Neural cell (in vitro differentiated cells): ENCODE data around the gene CD300LG. TPM values are rescaled to one million over a fixed set of nuclear protein-coding genes. Genes with fewer than 3 reads are reported as not detected.

Experiments used
- H2AFZ ChIP-seq: fragments of 200-600, 300-800 bp; sonication (generic), shearing (Covaris generic); 2 replicates; pipeline ENCODE4 v1.6.0; 2014; ENCODE audit warnings: low read depth, mild to moderate bottlenecking, antibody characterized with exemption, low read length, moderate library complexity
- H3F3A ChIP-seq: fragments of 200-600 bp; shearing (Covaris generic); 2 replicates; pipeline ENCODE4 v1.6.1; 2016; ENCODE audit warnings: mild to moderate bottlenecking, moderate library complexity, mixed read lengths, antibody characterized with exemption, low read length; ENCODE audit not compliant: insufficient read depth, poor library complexity, severe bottlenecking
- H3K27ac ChIP-seq: fragments of 200-600, 300-800 bp; sonication (generic), shearing (Covaris generic); 2 replicates; pipeline ENCODE4 v1.5.1; 2014; ENCODE audit warnings: mild to moderate bottlenecking, low read length, moderate library complexity
- H3K27me3 ChIP-seq: fragments of 300-800, 200-600 bp; sonication (generic), shearing (Covaris generic); 2 replicates; pipeline ENCODE4 v1.6.0; 2014; ENCODE audit warnings: mild to moderate bottlenecking, low read depth, low read length, moderate library complexity; ENCODE audit not compliant: insufficient read depth
- H3K36me3 ChIP-seq: fragments of 300-800, 200-600 bp; sonication (generic), shearing (Covaris generic); 2 replicates; pipeline ENCODE4 v1.5.1; 2014; ENCODE audit warnings: mild to moderate bottlenecking, antibody characterized with exemption, low read length, moderate library complexity; ENCODE audit not compliant: insufficient read depth
- H3K4me2 ChIP-seq: fragments of 300-800, 200-600 bp; sonication (generic), shearing (Covaris generic); 2 replicates; pipeline ENCODE4 v1.6.0; 2014; ENCODE audit warnings: mild to moderate bottlenecking, low read length
- H3K4me3 ChIP-seq: fragments of 300-800, 200-600 bp; sonication (generic), shearing (Covaris generic); 2 replicates; pipeline ENCODE4 v1.5.1; 2014; ENCODE audit warnings: mild to moderate bottlenecking, low read length, moderate library complexity
- H3K79me2 ChIP-seq: fragments of 200-600 bp; shearing (Covaris generic); replicated peaks from 2 replicates; pipeline ENCODE4 v1.6.0; 2014; ENCODE audit warnings: mild to moderate bottlenecking, low read length, moderate library complexity; ENCODE audit not compliant: insufficient read depth
- H3K9ac ChIP-seq: fragments of 300-800, 200-600 bp; sonication (generic), shearing (Covaris generic); 2 replicates; pipeline ENCODE4 v1.6.1; 2016; ENCODE audit warnings: mild to moderate bottlenecking, low read length, mixed read lengths
- H3K9me2 ChIP-seq: fragments of 200-600 bp; shearing (Covaris generic); 2 replicates; pipeline ENCODE4 v1.6.1; 2016; ENCODE audit warnings: mild to moderate bottlenecking, low read length, mixed read lengths; ENCODE audit not compliant: insufficient read depth
- H3K9me3 ChIP-seq: fragments of 200-600, 300-800 bp; sonication (generic), shearing (Covaris generic); 2 replicates; pipeline ENCODE4 v1.6.1; 2016; ENCODE audit warnings: mild to moderate bottlenecking, mixed run types, low read length, moderate library complexity, mixed read lengths
- H4K20me1 ChIP-seq: fragments of 200-600 bp; shearing (Covaris generic); 2 replicates; pipeline ENCODE4 v1.6.1; 2016; ENCODE audit warnings: mild to moderate bottlenecking, mixed run types; ENCODE audit not compliant: insufficient read depth
- EP300 ChIP-seq: fragments of 450-650 bp; conservative IDR thresholded peaks from 2 replicates; pipeline ENCODE4 v1.6.1; 2014; ENCODE audit warnings: antibody characterized with exemption, mild to moderate bottlenecking, moderate library complexity; ENCODE audit not compliant: poor library complexity, severe bottlenecking
- EZH2 ChIP-seq: fragments of 200-600, 300-800 bp; shearing (Covaris generic), sonication (generic); IDR thresholded peaks from 2 replicates; pipeline ENCODE4 v1.6.1; 2014; ENCODE audit warnings: antibody characterized with exemption, low read length, borderline replicate concordance, mild to moderate bottlenecking; ENCODE audit not compliant: insufficient read depth, poor library complexity, severe bottlenecking
- MXI1 ChIP-seq: fragments of 450-650 bp; conservative IDR thresholded peaks from 2 replicates; pipeline ENCODE4 v1.6.1; 2014; ENCODE audit warnings: antibody characterized with exemption, mild to moderate bottlenecking; ENCODE audit not compliant: poor library complexity, severe bottlenecking
- POLR2AphosphoS5 ChIP-seq: IDR thresholded peaks from 2 replicates; pipeline ENCODE4 v1.6.1; 2012
- RAD21 ChIP-seq: fragments of 450-650 bp; conservative IDR thresholded peaks from 2 replicates; pipeline ENCODE4 v1.6.1; 2014; ENCODE audit warnings: antibody characterized with exemption, mild to moderate bottlenecking, moderate library complexity
- SMC3 ChIP-seq: fragments of 450-650 bp; conservative IDR thresholded peaks from 2 replicates; pipeline ENCODE4 v1.6.1; 2014; ENCODE audit warnings: antibody characterized with exemption, mild to moderate bottlenecking, moderate library complexity; ENCODE audit not compliant: poor library complexity
- TAF1 ChIP-seq: IDR thresholded peaks from 2 replicates; pipeline ENCODE4 v1.6.1; 2012; ENCODE audit warnings: low read depth
- polyA plus RNA-seq: library from polyadenylated mRNA; depleted of rRNA; stranded (reverse); fragments of >200 nt; gene quantifications from 2 replicates; pipeline ENCODE4 v1.2.3, GENCODE V29; 2014
- TF ChIP-seq, protein P1 (sequence below): fragments of 450-650 bp; IDR thresholded peaks from 2 replicates; pipeline ENCODE4 v1.5.1; 2014; ENCODE audit warnings: antibody characterized with exemption, mild to moderate bottlenecking, moderate library complexity; ENCODE audit not compliant: poor library complexity, severe bottlenecking
- TF ChIP-seq, protein P2 (sequence below): IDR thresholded peaks from 2 replicates; pipeline ENCODE4 v1.6.1; 2012; ENCODE audit warnings: borderline replicate concordance

CD300LG gene
- polyA plus RNA-seq, 1 donor from 2014 or later, result not detected

DNA sequence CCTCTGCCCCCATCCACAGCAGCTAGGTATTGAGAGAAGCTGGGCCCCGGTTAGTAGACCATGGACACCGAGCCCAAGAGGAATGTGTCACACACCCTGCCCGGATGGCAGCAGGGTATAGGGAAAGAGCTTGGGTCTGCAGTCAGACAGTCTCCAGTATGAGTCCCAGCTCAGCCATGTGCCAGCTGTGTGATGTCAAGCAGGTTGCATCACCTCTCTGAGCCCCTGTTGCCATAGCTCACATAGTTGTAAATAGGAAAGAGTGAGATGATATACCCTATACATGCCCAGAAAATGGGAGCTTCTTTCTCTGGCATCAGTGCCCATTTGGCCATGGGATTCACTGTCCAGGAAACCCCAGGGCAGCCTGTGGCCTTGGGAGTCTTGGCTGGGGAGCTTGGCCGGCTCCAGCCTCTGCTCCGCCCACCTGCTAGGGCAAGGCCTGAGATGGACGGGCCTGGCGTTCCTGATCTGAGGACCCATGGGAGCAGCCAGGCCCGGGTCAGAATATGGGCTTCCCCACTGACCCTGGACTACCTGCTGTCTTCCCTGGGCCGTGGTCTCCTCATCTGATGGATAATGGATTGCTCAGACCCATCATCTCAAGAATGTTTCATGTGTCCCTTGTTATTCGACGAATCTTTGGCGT is 13.2 kb downstream of the CD300LG start:
- H3K4me2 ChIP-seq, result no peak overlapping the region
- no peak overlapping the region for H3K4me3 ChIP-seq
- H3K9ac ChIP-seq, result no peak overlapping the region

DNA sequence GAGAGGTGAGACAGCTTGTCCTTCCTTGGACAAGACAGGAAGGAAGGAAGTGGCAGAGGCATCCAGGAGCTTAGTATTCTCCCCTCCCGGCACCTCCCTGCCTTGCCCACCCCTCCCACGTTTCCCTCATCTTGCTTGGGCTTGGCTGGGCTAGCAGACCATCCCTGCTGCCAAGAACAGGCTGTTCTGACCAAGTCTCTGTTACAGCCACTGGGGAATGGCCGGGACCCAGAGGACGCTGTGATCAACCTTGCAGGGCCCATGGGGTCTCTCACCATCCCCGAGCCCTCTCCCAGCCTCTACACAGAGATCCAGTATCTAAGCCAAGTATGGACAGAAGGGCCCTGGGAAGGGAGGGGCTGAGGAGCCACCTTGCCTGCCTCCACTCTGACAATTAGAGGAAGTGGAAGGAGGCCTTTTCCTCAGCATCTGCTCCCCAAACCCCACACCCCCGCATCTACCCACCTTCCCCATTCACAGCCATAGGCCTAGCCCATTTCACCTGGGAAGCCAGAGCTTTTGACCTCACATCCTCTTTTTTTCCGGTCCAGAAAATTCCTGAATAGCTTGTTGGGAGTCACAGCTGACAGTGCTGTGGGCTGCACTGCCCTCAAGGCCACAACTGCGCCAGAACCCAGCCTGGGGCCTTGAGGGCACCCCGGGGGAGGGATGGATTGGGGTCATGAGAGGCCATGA is 14.1 kb downstream of the CD300LG start:
- Histone ChIP-seq H3K36me3 (no peaks in the 10 kb centered on the region), H3K4me2 (no peak overlapping the region), H3K79me2 (no peaks in the 10 kb centered on the region), H3K4me3 (no peak overlapping the region), H3K9me3 (no peaks in the 10 kb centered on the region), H2AFZ (no peak overlapping the region), H3K9me2 (no peaks in the 10 kb centered on the region), H3K9ac (no peak overlapping the region), H4K20me1 (no peaks in the 10 kb centered on the region), H3K27ac (no peak overlapping the region), H3K27me3 (no peaks in the 10 kb centered on the region), H3F3A (no peaks in the 10 kb centered on the region)
- TF ChIP-seq EP300 (no peak), RAD21 (no peak), TAF1 (no peak), POLR2AphosphoS5 (no peak), EZH2 (no peak), SMC3 (no peak), MXI1 (no peak)
- TF ChIP-seq, protein P1, sequence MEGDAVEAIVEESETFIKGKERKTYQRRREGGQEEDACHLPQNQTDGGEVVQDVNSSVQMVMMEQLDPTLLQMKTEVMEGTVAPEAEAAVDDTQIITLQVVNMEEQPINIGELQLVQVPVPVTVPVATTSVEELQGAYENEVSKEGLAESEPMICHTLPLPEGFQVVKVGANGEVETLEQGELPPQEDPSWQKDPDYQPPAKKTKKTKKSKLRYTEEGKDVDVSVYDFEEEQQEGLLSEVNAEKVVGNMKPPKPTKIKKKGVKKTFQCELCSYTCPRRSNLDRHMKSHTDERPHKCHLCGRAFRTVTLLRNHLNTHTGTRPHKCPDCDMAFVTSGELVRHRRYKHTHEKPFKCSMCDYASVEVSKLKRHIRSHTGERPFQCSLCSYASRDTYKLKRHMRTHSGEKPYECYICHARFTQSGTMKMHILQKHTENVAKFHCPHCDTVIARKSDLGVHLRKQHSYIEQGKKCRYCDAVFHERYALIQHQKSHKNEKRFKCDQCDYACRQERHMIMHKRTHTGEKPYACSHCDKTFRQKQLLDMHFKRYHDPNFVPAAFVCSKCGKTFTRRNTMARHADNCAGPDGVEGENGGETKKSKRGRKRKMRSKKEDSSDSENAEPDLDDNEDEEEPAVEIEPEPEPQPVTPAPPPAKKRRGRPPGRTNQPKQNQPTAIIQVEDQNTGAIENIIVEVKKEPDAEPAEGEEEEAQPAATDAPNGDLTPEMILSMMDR, result no peak

More for the DNA sequence above, 13.2 kb downstream of the CD300LG start:
- Histone ChIP-seq H3K36me3 (no peaks in the 10 kb centered on the region), H3K27ac (no peak overlapping the region), H3F3A (no peaks in the 10 kb centered on the region), H3K27me3 (no peaks in the 10 kb centered on the region), H3K9me2 (no peaks in the 10 kb centered on the region), H3K79me2 (no peaks in the 10 kb centered on the region), H2AFZ (no peak overlapping the region), H3K9me3 (no peaks in the 10 kb centered on the region), H4K20me1 (no peaks in the 10 kb centered on the region)
- TF ChIP-seq MXI1 (no peak), EP300 (no peak), SMC3 (no peak), RAD21 (no peak), TAF1 (no peak), POLR2AphosphoS5 (no peak), EZH2 (no peak)
- TF ChIP-seq, protein P1, result no peak
- TF ChIP-seq, protein P2, sequence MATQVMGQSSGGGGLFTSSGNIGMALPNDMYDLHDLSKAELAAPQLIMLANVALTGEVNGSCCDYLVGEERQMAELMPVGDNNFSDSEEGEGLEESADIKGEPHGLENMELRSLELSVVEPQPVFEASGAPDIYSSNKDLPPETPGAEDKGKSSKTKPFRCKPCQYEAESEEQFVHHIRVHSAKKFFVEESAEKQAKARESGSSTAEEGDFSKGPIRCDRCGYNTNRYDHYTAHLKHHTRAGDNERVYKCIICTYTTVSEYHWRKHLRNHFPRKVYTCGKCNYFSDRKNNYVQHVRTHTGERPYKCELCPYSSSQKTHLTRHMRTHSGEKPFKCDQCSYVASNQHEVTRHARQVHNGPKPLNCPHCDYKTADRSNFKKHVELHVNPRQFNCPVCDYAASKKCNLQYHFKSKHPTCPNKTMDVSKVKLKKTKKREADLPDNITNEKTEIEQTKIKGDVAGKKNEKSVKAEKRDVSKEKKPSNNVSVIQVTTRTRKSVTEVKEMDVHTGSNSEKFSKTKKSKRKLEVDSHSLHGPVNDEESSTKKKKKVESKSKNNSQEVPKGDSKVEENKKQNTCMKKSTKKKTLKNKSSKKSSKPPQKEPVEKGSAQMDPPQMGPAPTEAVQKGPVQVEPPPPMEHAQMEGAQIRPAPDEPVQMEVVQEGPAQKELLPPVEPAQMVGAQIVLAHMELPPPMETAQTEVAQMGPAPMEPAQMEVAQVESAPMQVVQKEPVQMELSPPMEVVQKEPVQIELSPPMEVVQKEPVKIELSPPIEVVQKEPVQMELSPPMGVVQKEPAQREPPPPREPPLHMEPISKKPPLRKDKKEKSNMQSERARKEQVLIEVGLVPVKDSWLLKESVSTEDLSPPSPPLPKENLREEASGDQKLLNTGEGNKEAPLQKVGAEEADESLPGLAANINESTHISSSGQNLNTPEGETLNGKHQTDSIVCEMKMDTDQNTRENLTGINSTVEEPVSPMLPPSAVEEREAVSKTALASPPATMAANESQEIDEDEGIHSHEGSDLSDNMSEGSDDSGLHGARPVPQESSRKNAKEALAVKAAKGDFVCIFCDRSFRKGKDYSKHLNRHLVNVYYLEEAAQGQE, result no peak
